Measurements from ENCODE around the gene LRP6.

The LRP6 gene

GRCh38 chr12:12214635-12215131, 52.2 kb downstream of the LRP6 start:
- DNase-seq (ENCODE audit: low spot score): no peak

- no peak for DNase-seq (ENCODE audit: low spot score)
Measured at GRCh38 chr12:12214201-12214600, 52.6 kb downstream of the LRP6 start.

GRCh38 chr12:12212769-12213168, 54.1 kb downstream of the LRP6 start:
- DNase-seq (ENCODE audit: low spot score): no peak

GRCh38 chr12:12210983-12211382, 55.9 kb downstream of the LRP6 start:
- DNase-seq (ENCODE audit: low spot score): no peak

GRCh38 chr12:12210416-12210815, 56.4 kb downstream of the LRP6 start:
- no peak for DNase-seq (ENCODE audit: low spot score)

- no peak for DNase-seq (ENCODE audit: low spot score)
Measured at GRCh38 chr12:12209675-12210074, 57.2 kb downstream of the LRP6 start.

- DNase-seq (ENCODE audit: low spot score): no peak
Measured at GRCh38 chr12:12209043-12209442, 57.8 kb downstream of the LRP6 start.

- no peak for DNase-seq (ENCODE audit: low spot score)
Measured at GRCh38 chr12:12207746-12208145, 59.1 kb downstream of the LRP6 start.

GRCh38 chr12:12206776-12207388, 60.0 kb downstream of the LRP6 start:
- DNase-seq (ENCODE audit: low spot score): no peak

- DNase-seq (ENCODE audit: low spot score): no peak
Measured at GRCh38 chr12:12202747-12203146, 64.1 kb downstream of the LRP6 start.

- DNase-seq (ENCODE audit: low spot score): no peak
Measured at GRCh38 chr12:12202105-12202504, 64.7 kb downstream of the LRP6 start.

- no peak for DNase-seq (ENCODE audit: low spot score)
Measured at GRCh38 chr12:12201274-12201758, 65.5 kb downstream of the LRP6 start.

GRCh38 chr12:12200363-12200762, 66.5 kb downstream of the LRP6 start:
- DNase-seq (ENCODE audit: low spot score): no peak

- no peak for DNase-seq (ENCODE audit: low spot score)
Measured at GRCh38 chr12:12198124-12198523, 68.7 kb downstream of the LRP6 start.

GRCh38 chr12:12197128-12197527, 69.7 kb downstream of the LRP6 start:
- DNase-seq (ENCODE audit: low spot score): no peak

- DNase-seq (ENCODE audit: low spot score): no peak
Measured at GRCh38 chr12:12195516-12195915, 71.3 kb downstream of the LRP6 start.

GRCh38 chr12:12195081-12195480, 71.8 kb downstream of the LRP6 start:
- DNase-seq (ENCODE audit: low spot score): no peak

- DNase-seq (ENCODE audit: low spot score): no peak
Measured at GRCh38 chr12:12194206-12194605, 72.6 kb downstream of the LRP6 start.

- no peak for DNase-seq (ENCODE audit: low spot score)
Measured at GRCh38 chr12:12191008-12191407, 75.8 kb downstream of the LRP6 start.

- no peak for DNase-seq (ENCODE audit: low spot score)
Measured at GRCh38 chr12:12190087-12190809, 76.6 kb downstream of the LRP6 start.

- DNase-seq (ENCODE audit: low spot score): no peak
Measured at GRCh38 chr12:12185414-12185813, 81.4 kb downstream of the LRP6 start.

- DNase-seq (ENCODE audit: low spot score): peak; percentile 57
Measured at GRCh38 chr12:12182703-12183365, 84.0 kb downstream of the LRP6 start.

GRCh38 chr12:12181511-12181910, 85.3 kb downstream of the LRP6 start:
- DNase-seq (ENCODE audit: low spot score): peak; percentile 10

Data from GM03348 (cell line).